CD4-positive, alpha-beta T cell treated with Interferon alpha-2 for 1 hour (primary cell): ENCODE measurements around the gene REEP6.

Source experiments
- DNase-seq, 2 donors: peaks; one replicate each; pipeline ENCODE4 v3.0.0-alpha.2; 2020 to 2022

REEP6 gene

DNA sequence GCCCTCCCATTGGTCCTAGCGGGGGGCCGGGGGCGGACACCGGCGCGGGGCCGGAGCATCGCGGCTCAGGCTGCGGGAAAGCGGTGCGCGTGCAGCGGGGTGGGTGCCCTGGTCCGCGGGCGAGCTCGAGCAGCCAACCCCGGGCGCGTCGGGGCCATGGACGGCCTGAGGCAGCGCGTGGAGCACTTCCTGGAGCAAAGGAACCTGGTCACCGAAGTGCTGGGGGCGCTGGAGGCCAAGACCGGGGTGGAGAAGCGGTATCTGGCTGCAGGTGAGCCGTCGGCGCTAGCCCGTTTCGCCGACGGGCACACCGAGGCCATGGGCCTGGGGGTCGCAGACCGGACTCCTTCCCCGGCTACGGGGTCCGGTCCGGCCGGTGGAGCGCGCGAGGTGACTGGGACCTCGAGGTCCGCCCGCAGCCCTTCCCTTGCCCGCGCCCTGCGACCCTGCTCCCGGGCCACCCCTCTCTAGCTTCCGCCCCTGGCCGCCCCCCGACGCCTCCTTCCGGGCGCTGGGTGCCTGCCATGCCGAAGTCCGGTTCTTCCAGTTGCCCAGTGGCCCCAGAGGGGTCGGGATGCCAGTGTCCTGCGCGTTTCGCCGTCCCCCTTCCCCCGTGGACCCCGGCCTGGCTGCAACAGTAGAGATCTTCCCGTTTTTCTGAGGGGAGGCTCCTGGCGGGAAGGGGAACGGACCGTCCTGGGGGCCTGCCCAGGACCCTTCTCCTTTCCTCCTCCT, at the start of gene REEP6:
Gene REEP6 (plus strand): TSS at position 68 of the 735 bp plus-strand sequence. CDS start 89 bp downstream, at position 157.
- no peak for DNase-seq

DNA sequence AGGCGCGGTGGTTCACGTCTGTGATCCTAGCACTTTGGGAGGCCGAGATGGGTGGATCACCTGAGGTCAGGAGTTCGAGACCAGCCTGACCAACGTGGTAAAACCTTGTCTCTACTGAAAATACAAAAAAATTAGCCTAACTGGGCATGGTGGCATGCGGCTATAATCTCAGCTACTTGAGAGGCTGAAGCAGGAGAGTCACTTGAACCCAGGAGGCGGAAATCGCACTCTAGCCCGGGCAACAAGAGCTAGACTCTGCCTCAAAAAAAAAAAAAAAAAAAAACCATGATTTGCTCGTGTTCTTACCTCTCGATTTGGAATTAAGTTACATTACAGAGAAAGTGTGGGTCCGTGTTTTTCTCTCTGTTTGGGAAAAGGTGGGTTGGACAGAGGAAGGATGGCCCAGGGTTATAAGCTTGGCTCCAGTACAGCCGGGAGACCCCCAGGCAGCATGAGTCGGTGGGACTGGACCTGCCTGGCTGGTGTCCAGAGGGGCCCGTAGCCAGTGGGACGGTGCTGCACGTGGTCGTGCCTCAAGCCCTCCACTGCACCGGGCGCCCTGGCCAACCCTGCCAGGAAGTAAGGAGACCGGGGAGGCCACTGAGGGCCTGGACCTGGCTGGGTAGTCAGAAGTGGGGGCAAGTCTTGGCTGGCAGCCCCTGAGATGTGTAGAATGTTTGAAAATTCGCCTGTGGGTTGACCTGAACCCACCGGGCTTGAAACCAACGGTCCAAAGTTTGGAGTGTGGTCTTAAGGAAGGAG, 49.1 kb upstream of the REEP6 start:
- DNase-seq: no peak

DNA sequence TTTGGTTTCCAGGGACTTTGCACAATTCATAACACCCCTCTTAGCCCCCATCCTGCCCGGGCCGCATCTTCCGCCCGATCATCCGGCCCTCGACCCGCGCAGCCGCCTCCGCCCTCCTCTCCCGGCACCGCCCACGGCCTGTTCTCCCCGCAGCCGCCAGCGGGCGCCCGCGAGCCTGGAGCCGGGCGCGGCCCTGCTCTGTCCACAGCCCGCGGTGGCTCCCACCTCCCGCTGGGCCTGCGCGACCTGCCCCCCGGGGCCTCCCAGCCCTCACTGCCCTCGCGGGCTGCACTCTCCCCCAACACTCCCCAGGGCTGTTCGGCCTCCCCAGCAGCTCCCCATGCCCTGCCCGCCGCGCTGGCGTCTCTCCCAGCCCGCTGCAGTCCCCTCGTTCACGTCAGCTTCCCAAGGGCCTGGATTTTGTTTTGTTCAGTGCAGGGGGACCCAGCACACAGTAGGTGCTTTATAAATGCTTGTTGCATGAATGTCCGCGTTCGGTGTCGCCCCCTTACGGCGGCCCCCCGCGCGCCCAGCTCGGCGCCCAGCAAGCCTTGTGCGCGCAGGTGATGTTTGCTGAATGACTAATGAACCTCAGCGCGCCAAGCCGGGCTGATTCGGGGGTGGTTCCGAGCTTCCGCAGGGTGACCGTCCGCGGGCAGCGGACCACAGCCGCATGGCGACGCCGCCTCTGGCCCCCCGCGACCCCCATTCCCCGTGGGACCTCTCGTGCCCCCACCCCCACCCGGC, 45.6 kb upstream of the REEP6 start:
- DNase-seq: peak; percentile 67 to 85

DNA sequence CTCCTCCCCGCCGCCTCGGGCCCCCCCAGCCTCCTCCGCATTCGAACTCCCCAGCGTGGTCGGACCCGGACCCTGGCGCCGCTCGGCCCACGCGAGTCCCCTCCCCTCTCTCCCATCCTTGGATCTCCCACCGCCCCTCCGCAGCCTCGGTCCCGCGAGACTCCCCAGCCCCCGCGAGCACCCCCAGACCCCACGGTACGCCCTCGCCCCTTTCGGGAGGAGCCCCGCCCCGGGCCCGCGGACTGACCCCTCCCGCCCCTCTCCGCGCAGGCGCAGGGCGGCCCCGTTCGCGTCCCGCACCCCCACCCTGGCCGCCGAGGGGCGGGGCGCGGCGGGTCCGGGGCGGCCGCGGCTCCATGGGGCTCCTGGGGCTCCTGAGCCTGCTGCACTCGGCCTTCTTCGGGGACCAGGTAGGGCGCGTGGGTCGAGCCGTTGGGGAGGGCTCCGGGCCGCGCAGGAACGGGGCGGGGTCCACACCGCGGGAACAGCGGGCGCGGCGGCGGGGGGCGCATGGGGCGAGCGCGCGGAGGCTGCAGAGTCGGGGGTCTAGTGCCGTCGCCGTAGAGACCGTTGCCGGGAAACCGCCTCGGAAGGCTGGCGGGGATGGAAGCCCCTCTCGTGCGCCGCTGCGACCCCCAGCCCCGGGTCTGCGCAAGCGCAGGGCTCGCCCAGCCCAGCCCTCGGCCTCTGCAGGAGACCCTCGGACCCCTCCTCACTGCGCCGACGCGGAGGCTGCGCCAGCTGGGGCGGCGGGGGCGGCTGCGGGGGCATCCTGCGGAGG, 44.9 kb upstream of the REEP6 start:
- no peak for DNase-seq

DNA sequence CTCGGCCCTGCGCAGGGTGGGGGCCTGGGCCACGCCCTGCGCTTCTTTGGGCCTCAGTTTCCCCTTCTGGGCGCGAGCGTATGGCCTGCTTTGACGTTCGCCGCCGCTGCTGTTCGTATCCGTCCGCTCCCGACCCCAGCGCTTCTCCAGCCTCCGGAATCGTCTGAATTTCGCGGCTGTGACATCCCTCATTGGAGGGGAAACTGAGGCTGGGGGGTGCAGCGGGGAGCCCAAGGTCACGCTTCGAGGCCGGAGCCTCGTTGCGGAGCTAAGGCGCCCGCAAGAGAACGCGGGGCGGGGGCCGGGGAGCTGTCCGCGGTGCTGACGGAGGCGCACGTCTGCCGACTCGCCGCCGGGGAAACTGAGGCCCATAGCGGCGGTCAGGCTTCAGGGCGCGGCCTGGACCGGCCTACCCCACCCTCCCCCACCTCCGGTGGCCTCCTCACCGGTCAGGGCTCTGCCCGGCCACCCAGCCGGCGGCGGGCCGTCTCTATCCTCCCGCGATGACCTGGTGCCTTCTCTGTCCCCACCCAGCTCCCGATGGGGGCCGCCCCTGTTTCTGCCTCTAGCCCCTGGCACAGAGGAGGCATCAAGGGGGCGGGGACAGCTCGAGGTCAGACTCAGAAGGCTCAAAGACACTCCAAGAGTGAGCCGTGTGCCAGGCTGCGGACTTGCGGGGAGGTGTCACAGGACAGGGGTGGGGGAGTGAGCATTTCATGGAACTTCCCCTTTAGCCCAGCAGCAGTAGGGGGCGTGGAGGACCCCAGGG, 44.1 kb upstream of the REEP6 start:
- DNase-seq: peak in 1 of 2 donors; percentile 30

DNA sequence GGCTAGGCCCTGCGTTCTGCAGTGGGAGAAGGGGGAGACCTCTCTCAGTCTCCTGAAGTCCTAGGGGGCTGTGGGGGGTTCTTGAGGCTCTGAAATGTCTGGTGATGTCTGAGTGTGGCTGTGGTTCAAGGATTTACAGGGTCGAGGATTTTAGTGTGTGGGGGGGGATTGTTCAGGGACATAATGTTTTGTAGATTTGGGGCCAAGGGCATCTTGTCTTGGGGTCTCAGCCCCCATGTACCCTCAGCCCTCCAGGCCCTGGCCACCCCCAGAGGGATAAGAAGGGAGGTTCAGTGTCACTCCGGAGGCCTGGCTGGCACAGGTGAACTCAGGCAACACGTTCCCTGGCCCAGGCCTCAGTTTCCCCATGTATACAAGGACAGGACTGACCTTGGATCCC, 43.5 kb upstream of the REEP6 start:
- no peak for DNase-seq

DNA sequence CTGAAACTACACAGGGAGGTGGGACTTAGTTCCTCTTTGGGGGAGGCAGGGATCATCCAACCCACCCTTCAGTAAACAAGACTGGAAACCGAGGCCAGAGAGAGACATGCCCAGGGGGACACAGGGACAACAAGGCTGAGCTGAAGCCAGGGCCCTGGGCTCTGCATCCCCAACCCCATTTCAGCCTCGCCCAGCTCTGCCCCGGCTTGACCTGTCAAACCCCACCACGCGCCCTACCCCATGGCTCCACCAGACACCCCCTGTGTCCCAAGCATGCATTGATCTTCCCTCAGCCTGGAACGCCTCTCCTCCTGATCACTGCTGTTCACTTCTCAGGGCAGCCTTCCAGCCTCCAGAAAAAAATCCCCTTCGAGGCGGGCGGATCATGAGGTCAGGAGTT, 43.0 kb upstream of the REEP6 start:
- DNase-seq: no peak

DNA sequence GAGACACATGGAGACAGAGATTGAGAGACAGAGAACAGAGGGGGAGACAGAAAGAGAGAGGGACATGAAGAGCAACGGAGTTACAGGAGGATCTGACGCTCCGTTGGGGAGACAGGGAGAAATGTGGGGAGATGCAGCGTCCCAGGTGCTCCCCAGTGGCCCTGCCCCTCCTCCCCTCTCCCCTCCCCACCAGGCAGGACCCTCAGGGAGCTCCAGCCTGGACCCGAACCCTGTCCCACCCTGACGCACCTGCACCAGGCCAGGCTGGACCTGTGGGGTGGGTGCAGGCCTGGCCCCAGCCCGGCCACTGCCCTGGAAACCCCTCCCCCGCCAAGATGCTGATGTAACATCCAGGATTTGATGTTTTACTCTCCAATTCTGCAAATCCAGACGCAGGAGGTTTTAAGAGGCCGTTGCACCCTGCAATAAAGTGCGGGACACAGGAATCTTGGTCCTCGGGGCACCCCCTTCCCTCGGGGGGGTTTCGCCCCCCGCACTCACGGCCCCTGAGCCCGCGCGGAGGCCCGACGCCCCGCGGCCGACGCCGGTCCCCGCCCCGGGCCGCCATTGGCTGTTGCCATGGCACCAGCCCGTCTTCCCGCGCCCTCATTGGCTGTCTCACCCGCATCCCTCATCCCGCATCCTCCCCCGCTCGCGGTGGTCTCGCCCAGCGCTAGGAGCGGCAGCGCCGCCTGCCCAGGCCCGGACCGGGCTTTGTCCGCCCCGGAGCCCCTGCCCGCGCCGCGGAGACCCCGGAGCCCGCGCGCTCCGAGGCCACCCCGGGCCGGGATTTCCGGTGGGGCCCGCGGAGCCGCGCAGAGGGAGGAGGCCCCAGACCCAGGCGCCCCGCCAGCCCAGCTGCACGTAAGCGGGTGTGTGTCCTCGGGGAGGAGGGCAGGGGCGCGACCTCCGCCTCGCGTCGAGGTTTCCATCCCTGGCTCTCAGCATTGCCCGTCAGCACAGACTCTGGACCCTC, 41.2 kb upstream of the REEP6 start, which contains the start of gene APC2:
Gene APC2 (plus strand): TSS at position 655 of the 976 bp plus-strand sequence. CDS start 2,881 bp downstream, outside the sequence.
- peak in 1 of 2 donors; percentile 41 for DNase-seq

DNA sequence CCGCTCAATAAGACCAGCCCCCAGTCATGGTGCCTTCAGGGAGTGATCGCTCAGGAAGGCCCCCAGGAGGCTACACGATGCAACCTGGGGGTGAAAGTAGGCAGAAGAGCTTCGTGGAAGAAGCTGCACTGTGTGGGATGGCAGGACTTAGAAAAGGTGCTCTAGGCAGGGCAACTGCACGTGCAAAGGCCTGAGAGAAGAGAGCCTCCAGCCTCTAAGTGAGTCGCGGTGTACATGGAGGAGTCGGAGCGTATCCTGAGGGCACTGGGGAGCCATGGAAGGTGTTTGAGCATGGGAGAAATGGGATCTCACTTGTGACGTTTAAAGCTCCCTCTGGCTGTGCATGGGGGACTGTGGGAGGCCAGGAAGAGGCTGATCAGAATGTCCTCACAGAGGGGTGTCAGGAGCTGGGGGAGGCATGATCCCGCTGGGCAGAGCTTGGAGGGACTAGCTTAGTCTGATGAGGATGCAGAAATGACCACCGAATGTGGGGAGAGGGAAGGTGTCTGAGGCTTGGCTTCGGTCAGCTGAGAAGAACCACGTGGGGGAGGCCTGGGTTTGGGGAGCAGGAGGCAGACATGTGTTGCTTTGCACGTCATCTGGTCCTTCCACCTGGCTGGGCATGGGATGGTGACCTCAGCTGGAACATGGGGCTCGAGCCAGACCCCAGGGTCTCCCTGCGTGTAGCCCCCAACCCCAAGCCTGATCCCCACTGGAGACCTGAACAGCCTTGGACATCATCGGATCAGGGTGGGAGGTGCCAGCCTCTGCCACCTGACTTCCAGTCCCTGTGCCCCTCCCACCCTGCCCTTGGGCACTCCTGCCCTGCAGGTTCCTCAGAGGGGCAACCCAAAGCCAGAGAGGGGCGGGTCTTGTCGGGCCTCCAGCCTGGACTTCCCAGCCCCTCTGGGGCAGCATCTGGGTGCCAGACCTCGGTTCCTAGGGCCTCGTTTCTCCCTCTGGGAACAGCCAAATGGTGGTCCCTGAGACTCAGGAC, 39.9 kb upstream of the REEP6 start:
- DNase-seq: no peak

DNA sequence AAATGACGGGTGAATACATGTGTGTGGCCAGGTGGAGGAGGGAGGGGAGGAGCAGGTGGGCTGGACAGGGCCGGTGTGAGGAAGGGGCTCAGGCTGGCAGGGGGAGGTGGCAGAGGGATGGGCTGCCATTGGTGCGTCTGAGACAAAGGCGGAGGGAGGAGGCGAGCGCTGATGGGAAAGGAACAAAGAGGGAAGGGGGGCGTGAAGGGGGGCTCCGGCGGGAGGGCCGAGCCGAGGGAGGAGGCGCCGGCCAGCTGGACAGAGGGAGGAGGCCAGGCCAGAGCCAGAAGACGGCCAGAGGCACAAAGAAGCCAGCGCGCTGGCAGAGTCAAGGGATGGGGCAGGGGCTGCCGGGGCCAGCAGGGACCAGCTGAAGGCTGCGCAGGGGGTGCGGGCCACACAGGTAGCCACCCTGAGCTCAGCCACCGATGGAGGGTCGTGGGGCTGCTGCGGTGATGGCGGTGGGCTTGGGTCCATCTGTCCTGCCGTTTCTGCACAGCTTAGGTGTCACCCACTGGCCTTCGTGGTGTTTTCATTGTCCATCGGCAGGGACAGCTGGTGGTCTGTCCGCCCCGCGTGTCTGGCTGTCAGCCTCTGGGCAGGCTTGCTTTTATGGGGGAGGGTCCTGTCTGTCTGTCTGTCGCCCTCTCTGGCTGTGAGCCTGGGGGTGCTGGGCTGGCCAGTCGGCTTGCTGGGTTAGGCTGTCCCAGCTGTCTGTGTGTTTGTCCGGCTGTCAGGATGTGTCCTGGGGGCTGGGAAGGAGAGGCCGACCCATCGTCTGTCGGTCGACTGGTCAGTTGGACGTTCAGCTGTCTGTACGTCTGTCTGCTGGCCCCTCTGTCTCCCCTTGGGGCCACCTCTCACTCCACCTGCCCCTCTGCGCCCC, 38.8 kb upstream of the REEP6 start:
- no peak for DNase-seq

DNA sequence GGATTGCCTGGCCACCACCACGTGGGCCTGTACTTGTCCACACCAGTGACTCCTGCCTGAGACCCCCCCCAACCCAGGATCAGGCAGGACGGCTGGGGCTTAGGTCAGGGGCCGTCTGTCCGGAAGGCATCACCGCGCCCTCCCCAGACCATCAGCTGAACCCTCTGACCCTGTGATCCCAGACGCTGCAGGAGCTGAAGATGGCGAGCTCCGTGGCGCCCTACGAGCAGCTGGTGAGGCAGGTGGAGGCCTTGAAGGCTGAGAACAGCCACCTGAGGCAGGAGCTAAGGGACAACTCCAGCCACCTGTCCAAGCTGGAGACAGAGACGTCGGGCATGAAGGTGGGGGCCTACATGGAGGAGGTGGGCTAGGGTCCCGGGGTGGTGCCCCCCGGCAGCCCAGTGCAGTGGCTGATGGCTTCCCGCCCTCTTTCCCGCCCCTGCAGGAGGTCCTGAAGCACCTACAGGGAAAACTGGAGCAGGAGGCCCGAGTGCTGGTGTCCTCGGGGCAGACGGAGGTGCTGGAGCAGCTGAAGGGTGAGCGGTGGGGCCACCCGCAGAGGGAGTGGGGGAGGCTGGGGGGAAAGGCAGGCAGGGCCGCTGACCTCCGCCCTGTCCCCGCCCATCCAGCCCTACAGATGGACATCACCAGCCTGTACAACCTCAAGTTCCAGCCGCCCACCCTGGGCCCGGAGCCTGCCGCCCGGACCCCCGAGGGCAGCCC, 38.0 kb upstream of the REEP6 start:
- no peak for DNase-seq

DNA sequence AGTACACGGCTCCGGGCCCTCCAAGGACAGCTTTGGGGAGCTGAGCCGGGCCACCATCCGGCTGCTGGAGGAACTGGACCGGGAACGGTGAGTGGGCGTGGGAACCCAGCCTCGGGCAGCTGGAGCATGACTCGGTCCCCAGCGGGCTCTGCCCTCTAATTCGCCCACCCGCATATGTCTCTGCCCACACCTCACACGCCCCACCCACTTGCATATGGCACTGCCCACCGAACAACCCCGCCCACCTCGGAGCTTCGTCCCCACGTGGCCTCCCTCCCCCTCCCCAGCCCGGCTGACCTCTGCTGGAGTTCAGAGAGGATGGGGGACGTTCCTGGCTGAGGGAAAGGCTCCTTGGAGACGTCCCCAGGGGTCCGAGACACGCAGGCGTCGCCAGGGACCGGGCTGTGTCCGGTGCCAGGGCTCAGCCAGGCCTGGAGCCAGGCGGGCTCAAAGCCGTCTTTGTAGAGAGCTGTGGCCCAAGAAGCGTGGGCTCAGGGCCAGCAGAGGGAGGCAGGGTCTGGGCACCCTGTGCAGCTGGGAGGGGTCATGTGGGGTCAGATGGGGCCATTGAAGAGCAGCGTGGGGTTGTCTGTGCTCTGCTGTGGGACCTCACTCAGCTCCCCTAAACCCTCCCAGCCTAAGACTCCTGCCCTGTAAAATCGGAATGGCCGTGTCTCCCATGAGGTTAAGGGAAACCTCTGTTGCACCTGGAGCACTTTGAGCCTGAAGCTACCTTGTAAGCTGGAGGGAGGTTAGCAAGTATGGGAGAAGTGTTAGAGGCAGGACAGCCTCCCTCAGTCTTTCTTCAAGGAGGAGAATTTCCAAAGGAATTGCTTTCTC, 37.2 kb upstream of the REEP6 start:
- DNase-seq: peak in 1 of 2 donors; percentile 25

DNA sequence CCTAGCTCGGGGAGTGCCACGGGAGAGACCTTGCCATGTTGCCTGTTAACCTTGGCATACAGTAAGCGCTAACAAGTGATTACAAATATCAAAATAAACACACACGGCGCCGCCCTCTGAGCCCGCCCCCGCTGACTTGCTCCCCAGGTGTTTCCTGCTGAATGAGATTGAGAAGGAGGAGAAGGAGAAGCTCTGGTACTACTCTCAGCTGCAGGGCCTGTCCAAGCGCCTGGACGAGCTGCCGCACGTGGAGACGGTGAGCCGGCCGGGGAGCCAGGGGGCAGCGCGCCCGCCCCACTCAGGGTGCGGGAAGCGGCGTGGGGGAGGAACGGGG, 36.0 kb upstream of the REEP6 start:
- DNase-seq: no peak

DNA sequence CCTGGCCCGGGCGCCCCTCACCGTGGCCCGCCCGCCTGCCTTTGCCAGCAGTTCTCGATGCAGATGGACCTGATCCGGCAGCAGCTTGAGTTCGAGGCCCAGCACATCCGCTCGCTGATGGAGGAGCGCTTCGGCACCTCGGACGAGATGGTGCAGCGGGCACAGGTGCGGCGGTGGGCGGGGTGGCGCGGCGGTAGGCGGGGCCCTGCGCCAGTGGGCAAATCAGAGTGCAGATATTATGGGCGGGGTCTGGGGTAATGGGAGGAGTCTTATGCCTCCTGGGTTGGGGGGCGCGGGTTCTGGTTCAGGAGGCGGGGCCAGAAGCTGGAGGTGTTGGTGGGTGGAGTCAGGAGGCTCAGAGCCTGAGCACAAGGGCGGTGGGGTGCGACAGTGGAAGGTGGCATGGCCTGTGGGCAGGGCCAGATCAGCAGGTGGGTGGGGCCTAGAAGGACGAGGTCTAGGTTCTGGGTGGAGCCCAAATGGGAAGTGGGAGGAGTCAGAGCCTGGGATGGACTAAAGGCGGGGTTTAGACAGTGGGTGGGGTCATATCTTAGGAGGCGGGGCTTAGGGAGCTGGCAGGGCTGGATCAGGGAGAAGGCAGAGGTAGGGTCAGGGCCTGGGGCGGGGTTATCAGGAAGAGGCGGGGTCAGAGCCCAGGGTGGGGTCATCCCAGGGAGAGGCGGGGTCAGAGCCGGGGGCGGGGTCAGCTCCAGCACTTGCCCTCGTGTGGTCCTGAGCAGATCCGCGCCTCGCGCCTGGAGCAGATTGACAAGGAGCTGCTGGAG, 35.5 kb upstream of the REEP6 start:
- peak; percentile 64 to 68 for DNase-seq

DNA sequence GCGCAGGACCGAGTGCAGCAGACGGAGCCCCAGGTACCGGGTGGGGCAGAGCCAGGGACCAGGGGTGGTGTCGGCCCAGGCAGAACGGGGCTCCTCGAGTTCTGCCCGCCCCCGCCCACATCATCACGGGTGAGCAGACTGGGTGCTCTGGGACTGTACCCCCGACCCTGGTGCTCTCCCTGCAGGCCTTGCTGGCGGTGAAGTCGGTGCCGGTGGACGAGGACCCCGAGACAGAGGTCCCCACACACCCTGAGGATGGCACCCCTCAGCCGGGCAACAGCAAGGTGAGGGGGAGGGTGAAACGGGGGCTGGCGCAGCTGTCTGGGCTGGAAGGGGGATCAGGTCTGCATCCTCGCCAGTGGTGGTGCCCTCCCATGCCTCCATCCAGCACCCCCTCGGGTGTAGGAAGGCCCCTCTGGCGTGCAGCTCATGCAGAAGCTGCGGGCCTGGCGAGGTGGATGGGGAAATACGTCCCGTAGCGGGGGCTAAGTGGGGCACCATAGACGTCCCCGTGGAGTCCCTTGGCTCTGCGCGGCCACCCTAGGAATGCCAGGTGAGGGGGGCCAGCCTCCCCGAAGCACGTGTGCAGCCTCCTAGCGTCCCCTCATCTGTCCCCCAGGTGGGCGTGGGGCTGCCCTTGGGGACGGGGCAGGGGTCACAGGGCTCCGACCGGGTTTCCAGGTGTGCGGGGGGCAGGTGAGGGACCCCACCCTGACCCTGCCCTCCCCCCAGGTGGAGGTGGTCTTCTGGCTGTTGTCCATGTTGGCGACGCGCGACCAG, 34.7 kb upstream of the REEP6 start:
- no peak for DNase-seq
